AG04450 (cell line): ENCODE data around the gene MCU. TPM values are rescaled to one million over a fixed set of nuclear protein-coding genes. Genes with fewer than 3 reads are reported as not detected.
"Not testable (repeated sequence)": the region's sequence is repeated elsewhere in the genome, so short reads cannot be mapped to it uniquely, and the experiment has no call there.

Experiments
- CTCF ChIA-PET: fragments of 300-600, 350-600 bp; formaldehyde crosslinking; extraction: SDS; loops from one replicate; lab custom pipeline; 2022; ENCODE audit warnings: antibody characterized with exemption, inconsistent platforms; lab: Charles Lee
- POLR2A ChIA-PET: fragments of 350-600 bp; formaldehyde crosslinking; extraction: SDS; loops from one replicate; lab custom pipeline; 2021; ENCODE audit warnings: antibody characterized with exemption, inconsistent platforms; lab: Yijun Ruan, JAX
- DNase-seq: peaks from one replicate; pipeline ENCODE4 v3.0.0-alpha.2; 2011; ENCODE audit warnings: low read depth, low spot score
- H3K27ac ChIP-seq: one replicate; pipeline ENCODE4 v1.5.1; 2012; ENCODE audit warnings: low read depth, low read length, control low read depth
- H3K27me3 ChIP-seq: one replicate; pipeline ENCODE4 v1.6.0; 2012; ENCODE audit warnings: low read length; ENCODE audit not compliant: control insufficient read depth, insufficient read depth
- H3K4me3 ChIP-seq: 2 replicates; pipeline ENCODE4 v1.5.1; 2011; ENCODE audit warnings: mild to moderate bottlenecking, low read depth, low read length, control low read depth
- H3K9me3 ChIP-seq: 2 replicates; pipeline ENCODE4 v1.5.1; 2012; ENCODE audit warnings: low read length; ENCODE audit not compliant: control insufficient read depth, insufficient read depth
- polyA plus RNA-seq: library from polyadenylated mRNA; depleted of rRNA; stranded (reverse); fragments of >200 nt; gene quantifications from 2 replicates; pipeline ENCODE4 v1.2.3, GENCODE V29; 2011
- TF ChIP-seq, protein P1 (sequence below): IDR thresholded peaks from 2 replicates; pipeline ENCODE4 v1.5.1; 2011; ENCODE audit warnings: low read depth, low read length, control low read depth, inconsistent platforms

MCU gene
- polyA plus RNA-seq, 1 experiment, result 104 TPM

DNA sequence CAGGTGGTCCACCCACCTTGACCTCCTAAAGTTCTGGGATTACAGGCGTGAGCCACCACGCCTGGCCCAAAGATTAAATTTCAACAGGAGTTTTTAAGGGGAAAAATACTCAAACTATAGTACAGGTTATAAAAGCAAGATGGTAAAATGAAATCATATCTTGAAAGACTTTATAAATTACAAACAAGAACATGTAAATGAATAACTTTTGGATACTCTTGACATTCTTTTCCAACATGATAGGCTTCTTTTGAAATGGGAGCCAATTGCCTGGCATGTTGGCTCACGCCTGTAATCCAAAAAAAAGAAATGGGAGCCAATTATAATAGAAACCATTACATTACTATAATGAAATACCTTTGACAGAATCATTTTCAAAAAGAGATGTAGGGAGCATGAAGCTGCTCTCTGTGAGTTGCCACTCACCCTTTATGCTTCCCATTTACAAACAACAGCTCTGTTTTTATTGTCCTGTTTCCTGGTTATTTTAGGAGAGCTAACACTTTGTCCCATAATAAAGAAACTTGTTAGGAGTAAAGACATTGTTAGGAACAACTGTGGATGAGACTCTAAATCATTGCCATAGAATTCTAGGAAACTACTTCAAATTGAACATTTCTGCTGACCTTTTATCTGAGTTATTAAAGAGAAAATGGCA, 24.6 kb upstream of the MCU start:
- CTCF ChIA-PET, result interaction anchor here (0.5 kb wide), 1 partner anchor 8 kb away, joined by 5 read pairs; no protein-coding TSS in a partner anchor
- POLR2A ChIA-PET, result no interaction called here

DNA sequence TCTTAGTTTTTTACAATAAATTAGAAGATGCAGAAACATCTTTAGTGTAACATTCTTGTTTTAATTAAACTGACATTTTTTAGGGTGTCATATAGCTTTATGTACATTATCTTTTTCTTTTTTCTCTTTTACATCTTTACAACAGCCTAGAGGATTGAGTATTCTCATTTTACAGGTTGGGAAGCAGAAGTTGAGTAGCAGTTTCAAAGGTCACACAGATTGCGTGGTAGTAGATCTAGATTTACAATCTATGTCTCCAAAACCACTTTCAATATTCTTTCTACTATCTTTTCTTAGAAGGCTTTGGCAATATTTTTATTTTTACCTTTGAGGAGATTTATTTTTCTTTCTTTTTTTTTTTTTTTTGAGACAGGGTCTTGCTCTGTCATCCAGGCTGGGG, 18.7 kb upstream of the MCU start:
- Histone ChIP-seq H3K27ac (no peak overlapping the region), H3K9me3 (no peaks in the 10 kb centered on the region; the same call in 1 of the 2 replicates), H3K27me3 (no peaks in the 10 kb centered on the region), H3K4me3 (no peak overlapping the region)
- ChIA-PET CTCF (no interaction called here), POLR2A (no interaction called here)
- TF ChIP-seq, protein P1, sequence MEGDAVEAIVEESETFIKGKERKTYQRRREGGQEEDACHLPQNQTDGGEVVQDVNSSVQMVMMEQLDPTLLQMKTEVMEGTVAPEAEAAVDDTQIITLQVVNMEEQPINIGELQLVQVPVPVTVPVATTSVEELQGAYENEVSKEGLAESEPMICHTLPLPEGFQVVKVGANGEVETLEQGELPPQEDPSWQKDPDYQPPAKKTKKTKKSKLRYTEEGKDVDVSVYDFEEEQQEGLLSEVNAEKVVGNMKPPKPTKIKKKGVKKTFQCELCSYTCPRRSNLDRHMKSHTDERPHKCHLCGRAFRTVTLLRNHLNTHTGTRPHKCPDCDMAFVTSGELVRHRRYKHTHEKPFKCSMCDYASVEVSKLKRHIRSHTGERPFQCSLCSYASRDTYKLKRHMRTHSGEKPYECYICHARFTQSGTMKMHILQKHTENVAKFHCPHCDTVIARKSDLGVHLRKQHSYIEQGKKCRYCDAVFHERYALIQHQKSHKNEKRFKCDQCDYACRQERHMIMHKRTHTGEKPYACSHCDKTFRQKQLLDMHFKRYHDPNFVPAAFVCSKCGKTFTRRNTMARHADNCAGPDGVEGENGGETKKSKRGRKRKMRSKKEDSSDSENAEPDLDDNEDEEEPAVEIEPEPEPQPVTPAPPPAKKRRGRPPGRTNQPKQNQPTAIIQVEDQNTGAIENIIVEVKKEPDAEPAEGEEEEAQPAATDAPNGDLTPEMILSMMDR, result no peak
- no peak for DNase-seq

More for the DNA sequence above, 24.6 kb upstream of the MCU start:
- TF ChIP-seq, protein P1, result no peak
- Histone ChIP-seq H3K27ac (no peak overlapping the region), H3K27me3 (no peaks in the 10 kb centered on the region), H3K4me3 (no peak overlapping the region), H3K9me3 (no peaks in the 10 kb centered on the region; the same call in 1 of the 2 replicates)
- no peak for DNase-seq

- H3K27me3 ChIP-seq, H3K4me3 ChIP-seq, CTCF ChIA-PET, H3K27ac ChIP-seq, POLR2A ChIA-PET, DNase-seq, H3K9me3 ChIP-seq: not testable (repeated sequence)
These were observed 17.8 kb upstream of the MCU start for GRCh38 chr10:72674174-72674573.

DNA sequence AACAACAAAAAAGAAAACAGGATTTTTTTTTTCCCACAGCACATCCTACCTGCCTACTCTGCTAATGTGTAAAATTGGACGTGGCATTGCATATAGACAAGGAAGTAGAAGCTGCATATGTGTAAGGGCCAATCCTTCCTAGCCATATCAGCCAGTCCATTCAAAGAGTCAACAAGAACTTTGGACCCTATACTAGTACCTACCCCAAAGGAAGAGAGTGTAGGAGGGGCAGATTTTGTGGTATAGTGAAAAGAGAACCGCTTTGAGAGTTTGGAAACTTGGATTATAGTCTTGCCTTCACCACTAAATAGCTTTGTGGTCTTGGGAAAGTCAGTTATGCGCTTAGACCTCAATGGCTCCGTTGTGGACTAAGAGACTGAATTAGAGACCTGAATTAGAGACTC, 12.1 kb upstream of the MCU start:
- H3K9me3 ChIP-seq, result no peaks in the 10 kb centered on the region
- CTCF ChIA-PET, result no interaction called here
- H3K4me3 ChIP-seq, result no peak overlapping the region
- DNase-seq, result no peak
- no peak overlapping the region for H3K27ac ChIP-seq
- no peaks in the 10 kb centered on the region for H3K27me3 ChIP-seq
- TF ChIP-seq, protein P1, result no peak
- POLR2A ChIA-PET, result interaction anchor here (0.7 kb wide), 1 partner anchor 85 kb away, joined by 3 read pairs; no protein-coding TSS in a partner anchor

GRCh38 chr10:72682638-72683037, 9.3 kb upstream of the MCU start:
- ChIA-PET CTCF (no interaction called here), POLR2A (interaction anchor here (0.6 kb wide), 1 partner anchor 11 kb away, joined by 3 read pairs; no protein-coding TSS in a partner anchor)
- Histone ChIP-seq H3K27me3 (no peaks in the 10 kb centered on the region), H3K4me3 (no peak overlapping the region), H3K27ac (no peak overlapping the region), H3K9me3 (no peaks in the 10 kb centered on the region)
- no peak for DNase-seq
- TF ChIP-seq, protein P1, result no peak
